ENCODE results near the gene GADL1.

The GADL1 gene

GRCh38 chr3:30702038-30702827 is 192.2 kb downstream of the GADL1 start:
- H3K4ac ChIP-seq (ENCODE audit: low read depth in 1 of 2, low read length in 2 of 2) = no peak overlapping the region
- no peaks in the 10 kb centered on the region for H3K9me3 ChIP-seq (ENCODE audit: control insufficient read depth, low read length)
- H3K23ac ChIP-seq (ENCODE audit: low read length in 2 of 2) = no peak overlapping the region
- no peak overlapping the region for H3K27ac ChIP-seq (ENCODE audit: low read length, poor library complexity, severe bottlenecking)
- H3K36me3 ChIP-seq (ENCODE audit: control insufficient read depth in 1 of 2, insufficient read depth in 2 of 2, low read depth in 1 of 2, low read length in 2 of 2) = peaks cover 0 to 53% of the 10 kb centered on the region in 2 experiments
- H3K14ac ChIP-seq (ENCODE audit: low read length in 2 of 2) = no peak overlapping the region
- no peak overlapping the region for H4K91ac ChIP-seq (ENCODE audit: low read length)
- H2BK120ac ChIP-seq (ENCODE audit: low read depth, low read length) = no peak overlapping the region
- no peak overlapping the region for H4K8ac ChIP-seq (ENCODE audit: low read length)
- H3K4me2 ChIP-seq (ENCODE audit: low read length, poor library complexity, severe bottlenecking) = no peak overlapping the region
- peaks cover 2% of the 10 kb centered on the region for H3K79me1 ChIP-seq (replicated peaks; ENCODE audit: low read length, poor library complexity, severe bottlenecking)
- no peak overlapping the region for H2BK5ac ChIP-seq (ENCODE audit: low read depth, low read length, poor library complexity, severe bottlenecking)
- H3K18ac ChIP-seq (ENCODE audit: low read depth in 1 of 2, low read length in 2 of 2) = no peak overlapping the region
- H2AFZ ChIP-seq (ENCODE audit: low read depth, low read length) = no peak overlapping the region
- H2BK15ac ChIP-seq (ENCODE audit: low read depth, poor library complexity, severe bottlenecking) = no peak overlapping the region
- H3K9ac ChIP-seq (ENCODE audit: low read length) = no peak overlapping the region
- H3K27me3 ChIP-seq (ENCODE audit: control insufficient read depth in 1 of 2, insufficient read depth in 1 of 2, low read length in 2 of 2) = no peaks in the 10 kb centered on the region
- no peak overlapping the region for H2AK5ac ChIP-seq (ENCODE audit: low read length, severe bottlenecking)
- H2BK12ac ChIP-seq (ENCODE audit: low read length in 2 of 2) = no peak overlapping the region
- H3K4me3 ChIP-seq (ENCODE audit: insufficient read depth in 1 of 2, low read depth in 1 of 2, low read length in 2 of 2) = no peak overlapping the region
- peaks cover 3% of the 10 kb centered on the region for H3K4me1 ChIP-seq (ENCODE audit: control insufficient read depth, insufficient read depth, low read depth, low read length)
- DNase-seq = no peak

GRCh38 chr3:30700702-30701321 is 193.6 kb downstream of the GADL1 start:
- Histone ChIP-seq H2BK120ac (ENCODE audit: low read depth, low read length) (no peak overlapping the region), H3K79me1 (replicated peaks; ENCODE audit: low read length, poor library complexity, severe bottlenecking) (peaks cover 3% of the 10 kb centered on the region), H4K91ac (ENCODE audit: low read length) (no peak overlapping the region), H3K27ac (ENCODE audit: low read length, poor library complexity, severe bottlenecking) (no peak overlapping the region), H3K4ac (ENCODE audit: low read depth in 1 of 2, low read length in 2 of 2) (no peak overlapping the region), H3K14ac (ENCODE audit: low read length in 2 of 2) (no peak overlapping the region), H3K9ac (ENCODE audit: low read length) (no peak overlapping the region), H2AFZ (ENCODE audit: low read depth, low read length) (no peak overlapping the region), H3K36me3 (ENCODE audit: control insufficient read depth in 1 of 2, insufficient read depth in 2 of 2, low read depth in 1 of 2, low read length in 2 of 2) (peaks cover 2 to 67% of the 10 kb centered on the region in 2 experiments), H3K23ac (ENCODE audit: low read length in 2 of 2) (no peak overlapping the region), H3K4me3 (ENCODE audit: insufficient read depth in 1 of 2, low read depth in 1 of 2, low read length in 2 of 2) (no peak overlapping the region), H3K27me3 (ENCODE audit: control insufficient read depth in 1 of 2, insufficient read depth in 1 of 2, low read length in 2 of 2) (no peaks in the 10 kb centered on the region), H4K8ac (ENCODE audit: low read length) (no peak overlapping the region), H2BK12ac (ENCODE audit: low read length in 2 of 2) (no peak overlapping the region), H2AK5ac (ENCODE audit: low read length, severe bottlenecking) (no peak overlapping the region), H3K4me1 (ENCODE audit: control insufficient read depth, insufficient read depth, low read depth, low read length) (peaks cover 3% of the 10 kb centered on the region), H3K9me3 (ENCODE audit: control insufficient read depth, low read length) (no peaks in the 10 kb centered on the region), H3K18ac (ENCODE audit: low read depth in 1 of 2, low read length in 2 of 2) (no peak overlapping the region), H2BK5ac (ENCODE audit: low read depth, low read length, poor library complexity, severe bottlenecking) (no peak overlapping the region), H3K4me2 (ENCODE audit: low read length, poor library complexity, severe bottlenecking) (no peak overlapping the region), H2BK15ac (ENCODE audit: low read depth, poor library complexity, severe bottlenecking) (no peak overlapping the region)
- DNase-seq = no peak
- 97% methylated on average over 3 of the region's 3 CpGs for WGBS

DNA sequence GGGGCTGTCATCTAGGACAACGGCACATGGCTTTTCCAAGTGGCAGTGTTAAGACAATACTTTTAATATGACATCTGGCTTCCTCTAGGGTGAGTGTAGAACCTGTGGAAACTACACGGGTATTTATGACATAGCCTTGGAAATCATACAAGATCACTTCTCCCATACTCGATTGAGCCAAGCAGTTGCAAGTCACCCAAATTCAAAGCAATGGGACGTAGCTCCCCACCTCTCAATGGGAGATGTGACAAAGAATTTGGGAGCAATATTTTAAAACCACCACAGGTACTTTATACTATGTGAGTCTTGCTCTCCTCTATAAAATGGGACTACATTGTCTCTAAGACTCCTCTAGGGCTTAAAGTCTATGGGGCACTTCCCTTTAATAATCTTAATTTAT is 194.5 kb downstream of the GADL1 start:
- Histone ChIP-seq H3K9me3 (ENCODE audit: control insufficient read depth, low read length) (no peaks in the 10 kb centered on the region), H4K91ac (ENCODE audit: low read length) (no peak overlapping the region), H3K27ac (ENCODE audit: low read length, poor library complexity, severe bottlenecking) (no peak overlapping the region), H3K9ac (ENCODE audit: low read length) (no peak overlapping the region), H3K14ac (ENCODE audit: low read length in 2 of 2) (no peak overlapping the region), H2AK5ac (ENCODE audit: low read length, severe bottlenecking) (no peak overlapping the region), H3K27me3 (ENCODE audit: control insufficient read depth in 1 of 2, insufficient read depth in 1 of 2, low read length in 2 of 2) (no peaks in the 10 kb centered on the region), H3K79me1 (replicated peaks; ENCODE audit: low read length, poor library complexity, severe bottlenecking) (peaks cover 10% of the 10 kb centered on the region), H2BK15ac (ENCODE audit: low read depth, poor library complexity, severe bottlenecking) (no peak overlapping the region), H2BK5ac (ENCODE audit: low read depth, low read length, poor library complexity, severe bottlenecking) (no peak overlapping the region), H4K8ac (ENCODE audit: low read length) (no peak overlapping the region), H2BK12ac (ENCODE audit: low read length in 2 of 2) (no peak overlapping the region), H3K4me2 (ENCODE audit: low read length, poor library complexity, severe bottlenecking) (no peak overlapping the region), H2BK120ac (ENCODE audit: low read depth, low read length) (no peak overlapping the region), H3K23ac (ENCODE audit: low read length in 2 of 2) (no peak overlapping the region), H2AFZ (ENCODE audit: low read depth, low read length) (no peak overlapping the region), H3K18ac (ENCODE audit: low read depth in 1 of 2, low read length in 2 of 2) (no peak overlapping the region), H3K4me3 (ENCODE audit: insufficient read depth in 1 of 2, low read depth in 1 of 2, low read length in 2 of 2) (no peak overlapping the region), H3K4ac (ENCODE audit: low read depth in 1 of 2, low read length in 2 of 2) (no peak overlapping the region), H3K36me3 (ENCODE audit: control insufficient read depth in 1 of 2, insufficient read depth in 2 of 2, low read depth in 1 of 2, low read length in 2 of 2) (peaks cover 7 to 76% of the 10 kb centered on the region in 2 experiments), H3K4me1 (ENCODE audit: control insufficient read depth, insufficient read depth, low read depth, low read length) (peaks cover 1% of the 10 kb centered on the region)
- DNase-seq = no peak
- WGBS = 100% methylated on average over 4 of the region's 4 CpGs

GRCh38 chr3:30698549-30698948 is 195.9 kb downstream of the GADL1 start:
- WGBS = 94% methylated on average over 1 of the region's 2 CpGs
- Histone ChIP-seq H3K14ac (ENCODE audit: low read length in 2 of 2) (no peak overlapping the region), H2AK5ac (ENCODE audit: low read length, severe bottlenecking) (no peak overlapping the region), H2AFZ (ENCODE audit: low read depth, low read length) (no peak overlapping the region), H3K23ac (ENCODE audit: low read length in 2 of 2) (no peak overlapping the region), H3K27me3 (ENCODE audit: control insufficient read depth in 1 of 2, insufficient read depth in 1 of 2, low read length in 2 of 2) (no peaks in the 10 kb centered on the region), H3K27ac (ENCODE audit: low read length, poor library complexity, severe bottlenecking) (no peak overlapping the region), H2BK12ac (ENCODE audit: low read length in 2 of 2) (no peak overlapping the region), H4K8ac (ENCODE audit: low read length) (no peak overlapping the region), H3K36me3 (ENCODE audit: control insufficient read depth in 1 of 2, insufficient read depth in 2 of 2, low read depth in 1 of 2, low read length in 2 of 2) (peaks cover 7 to 90% of the 10 kb centered on the region in 2 experiments), H3K4me1 (ENCODE audit: control insufficient read depth, insufficient read depth, low read depth, low read length) (peaks cover 1% of the 10 kb centered on the region), H4K91ac (ENCODE audit: low read length) (no peak overlapping the region), H3K4me2 (ENCODE audit: low read length, poor library complexity, severe bottlenecking) (no peak overlapping the region), H3K9me3 (ENCODE audit: control insufficient read depth, low read length) (no peaks in the 10 kb centered on the region), H3K18ac (ENCODE audit: low read depth in 1 of 2, low read length in 2 of 2) (no peak overlapping the region), H2BK120ac (ENCODE audit: low read depth, low read length) (no peak overlapping the region), H3K4me3 (ENCODE audit: insufficient read depth in 1 of 2, low read depth in 1 of 2, low read length in 2 of 2) (no peak overlapping the region), H3K79me1 (replicated peaks; ENCODE audit: low read length, poor library complexity, severe bottlenecking) (peaks cover 18% of the 10 kb centered on the region), H3K9ac (ENCODE audit: low read length) (no peak overlapping the region), H2BK5ac (ENCODE audit: low read depth, low read length, poor library complexity, severe bottlenecking) (no peak overlapping the region), H2BK15ac (ENCODE audit: low read depth, poor library complexity, severe bottlenecking) (no peak overlapping the region), H3K4ac (ENCODE audit: low read depth in 1 of 2, low read length in 2 of 2) (no peak overlapping the region)
- no peak for DNase-seq

Data from mesenchymal stem cell (in vitro differentiated cells and primary cell).